ENCODE measurements around the gene SH3TC1.

SH3TC1 gene

GRCh38 chr4:8230033-8230432, 30.9 kb downstream of the SH3TC1 start:
- DNase-seq (ENCODE audit: low spot score) = no peak

GRCh38 chr4:8230891-8231290, 31.8 kb downstream of the SH3TC1 start:
- DNase-seq (ENCODE audit: low spot score) = no peak

- no peak for DNase-seq (ENCODE audit: low spot score)
Measured at GRCh38 chr4:8231551-8232049, 32.5 kb downstream of the SH3TC1 start.

- no peak for DNase-seq (ENCODE audit: low spot score)
Measured at GRCh38 chr4:8232748-8233147, 33.7 kb downstream of the SH3TC1 start.

GRCh38 chr4:8233672-8234484, 34.8 kb downstream of the SH3TC1 start:
- DNase-seq (ENCODE audit: low spot score) = no peak

- DNase-seq (ENCODE audit: low spot score) = no peak
Measured at GRCh38 chr4:8234715-8235114, 35.6 kb downstream of the SH3TC1 start.

- no peak for DNase-seq (ENCODE audit: low spot score)
Measured at GRCh38 chr4:8235224-8235623, 36.1 kb downstream of the SH3TC1 start.

- DNase-seq (ENCODE audit: low spot score) = no peak
Measured at GRCh38 chr4:8235686-8236085, 36.6 kb downstream of the SH3TC1 start.

- DNase-seq (ENCODE audit: low spot score) = no peak
Measured at GRCh38 chr4:8236106-8236919, 37.2 kb downstream of the SH3TC1 start.

GRCh38 chr4:8236920-8237195, 37.8 kb downstream of the SH3TC1 start:
- no peak for DNase-seq (ENCODE audit: low spot score)

- no peak for DNase-seq (ENCODE audit: low spot score)
Measured at GRCh38 chr4:8237256-8237989, 38.3 kb downstream of the SH3TC1 start.

GRCh38 chr4:8238036-8238511, 39.0 kb downstream of the SH3TC1 start:
- DNase-seq (ENCODE audit: low spot score) = no peak

GRCh38 chr4:8238515-8239053, 39.5 kb downstream of the SH3TC1 start:
- peak; percentile 79 for DNase-seq (ENCODE audit: low spot score)

- DNase-seq (ENCODE audit: low spot score) = no peak
Measured at GRCh38 chr4:8239226-8239625, 40.1 kb downstream of the SH3TC1 start.

GRCh38 chr4:8239661-8240060, 40.6 kb downstream of the SH3TC1 start:
- no peak for DNase-seq (ENCODE audit: low spot score)

GRCh38 chr4:8240211-8241041, 41.3 kb downstream of the SH3TC1 start:
- no peak for DNase-seq (ENCODE audit: low spot score)

GRCh38 chr4:8241211-8241779, 42.2 kb downstream of the SH3TC1 start:
- no peak for DNase-seq (ENCODE audit: low spot score)

GRCh38 chr4:8241895-8242696, 43.0 kb downstream of the SH3TC1 start:
- peak; percentile 97 for DNase-seq (ENCODE audit: low spot score)

- DNase-seq (ENCODE audit: low spot score) = no peak
Measured at GRCh38 chr4:8242782-8243560, 43.9 kb downstream of the SH3TC1 start.
